Globus pallidus (tissue), 1 donor: Measurements from ENCODE around the gene TMEM179B.
A peak's percentile ranks its signal among the peaks of the same experiment; 100 is the strongest.
"Not testable (repeated sequence)": the region's sequence is repeated elsewhere in the genome, so short reads cannot be mapped to it uniquely, and the experiment has no call there.

Source experiments
- DNase-seq: peaks from one replicate; pipeline ENCODE4 v3.0.0-alpha.2; 2015; ENCODE audit warnings: low spot score

Gene TMEM179B

DNA sequence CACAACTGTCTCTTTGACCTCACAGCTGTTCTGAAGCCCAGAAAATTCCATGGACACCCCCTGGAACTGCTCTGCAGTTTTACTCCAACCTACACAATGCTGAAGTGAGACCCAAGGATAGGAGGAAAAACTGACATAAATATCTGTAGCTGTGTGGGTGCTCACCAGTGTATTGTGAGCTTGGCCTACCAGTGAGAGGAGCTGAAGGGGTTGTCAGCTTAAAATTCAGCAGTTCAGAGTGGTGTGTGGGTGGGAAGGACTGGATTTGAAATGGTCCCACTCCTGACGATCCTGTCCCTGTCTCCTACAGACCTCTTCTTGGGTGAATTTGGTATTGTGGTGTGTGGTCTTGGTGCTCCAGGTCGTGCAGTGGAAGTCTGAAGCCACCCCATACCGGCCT, 2.4 kb downstream of the TMEM179B start:
- DNase-seq = no peak

DNA sequence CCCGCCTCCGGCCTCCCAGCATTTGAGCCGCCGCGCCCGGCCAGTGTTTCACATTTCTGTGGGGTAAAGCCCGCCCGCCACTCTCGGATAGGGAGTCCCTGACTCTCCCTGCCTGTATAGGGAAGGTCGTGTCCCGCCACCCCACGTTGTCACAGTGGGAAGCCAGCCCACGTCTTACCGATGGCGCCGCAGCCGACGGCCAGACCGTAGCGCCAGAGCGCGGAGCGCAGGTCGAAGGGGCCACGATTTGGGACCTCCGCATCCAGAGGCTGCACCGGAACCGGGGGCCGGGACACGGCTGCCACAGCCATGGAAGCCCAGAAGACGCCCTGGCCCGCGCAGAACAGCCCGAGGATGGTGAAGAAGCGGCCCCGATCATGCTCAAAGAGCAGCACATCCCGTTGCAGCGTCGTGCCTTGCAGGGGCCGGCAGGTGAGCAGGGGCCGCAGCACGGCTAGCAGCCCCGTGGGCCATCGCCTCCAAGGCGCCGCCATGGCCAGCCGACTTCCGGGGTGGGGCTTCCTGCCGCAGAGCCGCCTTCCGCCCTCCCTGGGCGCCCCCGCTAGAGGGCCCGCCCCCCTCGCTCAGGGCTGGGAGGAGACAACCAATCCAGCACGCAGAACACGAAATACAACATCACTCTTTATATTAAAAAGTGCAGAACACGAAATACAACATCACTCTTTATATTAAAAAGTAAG, 4.4 kb downstream of the TMEM179B start, which contains the start of gene TMEM223:
Gene TMEM223 (minus strand): TSS at position 506 of the 701 bp plus-strand sequence. CDS start 12 bp downstream, at position 494.
- peak; percentile 85 for DNase-seq

DNA sequence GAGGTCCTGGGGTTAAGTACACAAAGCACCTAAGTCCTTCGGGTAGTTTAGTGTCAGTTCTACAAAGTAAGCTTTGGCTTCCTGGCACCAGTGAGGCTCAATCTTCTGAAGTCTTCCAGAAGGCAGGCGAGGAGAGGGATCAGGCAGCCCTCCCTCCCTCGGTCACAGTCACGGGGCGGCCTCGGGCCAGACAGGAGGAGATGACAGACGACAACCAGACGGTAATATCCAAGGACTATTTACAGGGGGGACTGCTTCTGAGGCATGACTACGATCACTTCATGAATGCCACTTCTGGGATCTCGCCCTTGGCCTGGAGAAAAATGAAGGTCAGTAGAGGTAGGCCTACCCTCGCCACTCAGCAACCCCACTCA, 5.0 kb downstream of the TMEM179B start:
- DNase-seq = no peak

DNA sequence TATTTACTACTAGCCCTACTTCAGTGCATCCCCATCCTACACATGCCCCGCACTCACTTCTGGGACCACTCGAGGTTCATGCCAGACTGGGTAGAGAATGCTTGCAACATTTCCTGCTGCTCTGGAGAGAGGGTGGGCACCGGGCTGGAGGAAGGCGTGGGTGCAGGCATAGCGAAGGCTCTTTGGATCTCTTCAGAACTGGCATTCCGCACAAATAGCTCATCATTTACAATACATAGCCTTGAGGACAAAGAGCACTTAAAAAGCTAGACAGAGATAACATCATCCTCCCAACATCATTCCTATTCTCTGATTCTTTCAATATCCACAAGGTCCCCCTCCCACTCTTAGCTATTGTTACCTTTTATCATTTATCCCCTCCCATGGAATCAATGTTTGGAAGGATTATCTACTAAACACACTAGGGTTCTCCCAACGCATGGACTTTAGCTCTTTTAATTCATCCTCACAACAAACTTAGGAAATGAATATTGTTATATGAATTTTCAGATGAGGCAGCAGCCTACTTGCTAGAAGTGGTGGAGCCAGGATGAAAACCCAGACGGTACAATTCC, 7.1 kb downstream of the TMEM179B start:
- DNase-seq = no peak

DNA sequence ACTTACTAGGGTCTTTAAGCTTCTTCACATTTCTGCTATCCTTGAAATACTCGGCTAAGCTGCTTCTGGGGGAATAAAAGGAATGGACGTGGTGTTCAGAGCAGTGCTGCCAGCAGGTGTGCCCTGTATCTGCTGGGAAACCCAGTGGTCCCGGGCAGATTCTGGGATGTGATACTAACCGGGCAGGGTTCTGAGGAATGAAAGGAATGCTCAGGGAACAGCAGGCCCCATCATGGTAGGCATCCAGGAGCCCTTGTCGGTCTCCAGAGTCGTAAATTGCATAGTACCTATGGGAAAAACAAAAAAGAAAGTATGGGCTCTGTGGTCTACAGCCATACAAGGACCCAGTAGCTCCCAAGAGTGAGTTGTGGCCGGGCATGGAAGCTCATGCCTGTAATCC, 9.1 kb downstream of the TMEM179B start:
- no peak for DNase-seq

DNA sequence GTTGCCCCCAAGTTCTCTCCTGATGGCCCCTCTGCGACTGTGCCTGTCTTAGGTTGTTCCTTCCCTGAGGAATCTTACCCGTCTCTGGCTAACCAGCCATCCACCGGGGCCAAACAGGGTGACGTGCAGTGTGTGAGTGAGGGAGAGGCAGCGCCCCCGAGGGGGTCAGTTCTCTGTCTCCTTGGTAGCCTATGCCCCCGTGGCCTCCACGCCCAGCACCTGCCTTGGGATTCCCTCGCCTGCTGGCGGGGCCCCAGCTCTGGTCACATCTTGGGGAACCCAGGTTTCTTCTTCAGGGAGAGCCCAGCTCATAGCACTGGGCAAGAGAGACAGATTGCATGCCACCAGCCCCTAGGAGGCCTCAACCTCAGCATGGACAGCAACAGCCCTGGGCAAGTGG, 12.3 kb downstream of the TMEM179B start:
- DNase-seq = no peak

DNA sequence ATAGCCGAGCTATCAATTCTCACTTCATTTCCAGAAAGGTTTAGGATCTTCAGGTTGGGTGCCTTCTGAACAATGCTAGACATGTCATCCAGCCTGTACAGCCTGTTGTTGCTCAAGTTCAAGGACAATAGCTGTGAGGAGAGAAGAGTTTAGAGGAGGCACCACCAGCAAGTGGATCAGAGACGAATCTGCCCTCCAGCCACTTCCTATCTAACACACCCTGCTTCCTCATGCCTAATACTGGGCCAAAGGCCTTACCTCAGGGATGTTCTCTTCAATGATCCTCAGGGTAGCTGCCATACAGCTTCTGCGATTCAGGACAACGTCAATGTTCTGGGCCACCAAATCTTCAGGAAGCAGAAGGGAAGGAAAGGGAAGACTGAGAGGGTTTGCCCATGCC, 13.9 kb downstream of the TMEM179B start:
- DNase-seq = no peak

DNA sequence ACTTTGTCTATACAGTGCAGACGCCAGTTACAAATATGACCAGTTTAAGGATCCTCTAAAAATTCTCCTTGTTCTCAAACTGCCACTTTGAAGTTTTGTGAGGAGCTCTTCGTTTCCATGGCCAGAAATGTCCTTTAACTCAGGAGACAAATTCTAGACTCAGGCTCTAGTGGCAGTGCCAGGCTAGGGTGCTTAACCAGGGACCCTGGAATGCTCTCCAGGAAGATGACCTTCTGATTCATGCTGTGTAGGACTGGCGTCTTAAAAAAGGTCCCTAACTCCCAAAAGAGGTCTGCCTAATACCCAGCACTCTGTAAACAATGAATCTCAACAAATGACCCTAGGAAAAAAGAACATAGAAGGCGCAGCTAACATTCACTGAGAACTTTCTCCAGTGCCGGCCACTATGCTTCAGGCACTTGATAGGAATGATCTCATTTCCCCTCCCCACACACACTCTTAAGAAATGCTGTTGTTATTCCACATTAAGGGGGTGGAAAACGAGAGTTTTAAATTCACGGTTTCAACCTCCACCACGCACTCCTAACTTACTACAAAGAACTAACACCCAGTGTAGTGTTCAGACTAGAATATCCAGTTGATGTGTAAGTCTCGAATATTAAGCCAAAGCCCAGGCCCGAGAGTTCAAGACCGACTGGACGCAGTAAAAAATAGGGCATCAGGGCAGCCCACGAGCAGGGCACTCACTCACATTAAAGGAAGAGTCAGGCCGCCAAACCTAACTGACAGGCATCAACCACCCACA, 17.3 kb downstream of the TMEM179B start:
- peak; percentile 13 for DNase-seq

DNA sequence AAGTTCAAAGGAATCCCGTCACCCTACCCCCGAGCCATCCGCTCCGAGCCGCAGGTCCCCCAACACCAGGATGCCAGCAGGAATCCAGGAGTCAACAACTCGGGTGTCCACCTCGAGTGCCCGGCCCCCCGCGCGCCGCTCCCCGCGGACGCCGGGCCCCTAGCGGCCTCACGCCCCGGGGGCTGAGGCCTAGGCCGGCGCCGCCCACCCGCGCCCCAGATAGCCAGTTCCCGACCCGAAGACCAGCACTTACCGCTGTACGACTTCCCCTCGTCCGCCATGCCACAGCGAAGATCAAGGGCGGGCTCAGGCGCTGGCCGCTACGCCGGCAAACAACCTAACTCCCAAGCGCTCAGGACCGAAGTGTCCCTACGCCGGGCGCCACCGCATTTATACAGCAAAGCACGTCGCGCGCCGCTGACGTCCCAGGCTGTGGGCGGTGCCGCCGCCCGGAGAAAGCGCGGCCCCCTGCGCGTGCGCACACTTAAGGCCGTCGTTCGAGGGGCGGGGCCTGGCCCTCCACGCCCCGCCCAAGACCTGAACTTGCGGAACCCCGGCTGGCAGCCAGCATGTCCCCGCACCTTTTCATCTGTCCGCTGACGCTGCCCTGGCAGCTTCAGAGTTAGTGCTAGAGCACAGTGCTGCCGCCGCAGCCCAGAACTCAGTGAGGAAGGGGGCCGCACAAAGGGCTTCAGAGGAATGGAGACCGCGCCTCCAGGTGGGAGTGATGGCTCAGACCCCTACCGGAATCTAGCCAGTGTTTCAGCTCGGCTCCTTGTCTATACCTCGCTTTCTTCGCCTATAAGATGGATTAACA, 18.1 kb downstream of the TMEM179B start, which contains the start of gene NXF1:
Gene NXF1 (minus strand): TSS at position 365 of the 817 bp plus-strand sequence. CDS start 84 bp downstream, at position 281.
- DNase-seq = peak; percentile 93

DNA sequence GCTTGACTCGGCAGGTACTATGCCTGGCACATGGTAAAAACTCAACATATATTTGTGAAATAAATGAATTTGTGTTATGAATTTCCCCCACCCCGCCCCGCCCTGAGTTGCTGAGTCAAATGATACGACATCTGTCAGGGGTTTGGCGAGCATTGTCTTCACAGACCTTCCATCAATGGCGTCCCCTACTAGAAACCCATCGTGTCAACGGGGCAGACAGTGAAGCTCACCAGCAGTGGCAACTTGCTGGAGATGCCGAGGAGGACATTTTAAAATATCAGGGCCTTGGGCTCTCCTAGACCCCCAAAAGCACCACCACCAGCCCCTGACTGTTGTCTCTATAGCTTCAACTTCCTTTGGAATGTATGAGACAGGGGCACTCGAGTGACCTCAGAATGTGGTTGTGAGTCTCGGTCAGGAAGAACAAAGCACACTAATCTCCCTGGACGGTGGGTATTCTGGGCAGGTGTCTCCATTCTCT, 18.8 kb downstream of the TMEM179B start:
- no peak for DNase-seq

DNA sequence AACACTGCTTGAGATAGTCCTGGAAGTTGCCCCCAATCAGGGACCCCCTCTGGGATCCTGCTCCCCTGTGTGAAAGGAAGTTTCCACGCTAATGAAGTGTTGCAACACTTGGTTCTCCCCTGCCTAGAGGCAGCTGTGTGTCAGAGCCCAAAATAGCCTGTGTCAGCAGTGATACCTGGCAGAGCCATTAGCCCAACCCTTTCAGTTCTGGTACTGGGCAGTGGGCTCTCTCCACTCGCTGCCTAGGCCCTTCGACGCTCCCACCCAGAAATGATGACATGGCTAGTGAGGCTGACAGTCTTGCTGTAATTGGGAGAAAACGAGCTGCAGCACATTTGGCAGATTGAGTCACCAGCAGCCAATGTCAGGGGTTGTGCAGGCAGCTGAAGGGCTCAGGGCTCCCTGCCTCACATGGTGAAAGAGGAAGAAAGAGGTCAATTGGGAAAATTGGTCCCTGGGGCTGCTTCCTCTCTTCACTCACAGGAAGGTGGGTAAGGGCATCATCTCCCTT, 19.5 kb downstream of the TMEM179B start:
- DNase-seq = peak; percentile 18

DNA sequence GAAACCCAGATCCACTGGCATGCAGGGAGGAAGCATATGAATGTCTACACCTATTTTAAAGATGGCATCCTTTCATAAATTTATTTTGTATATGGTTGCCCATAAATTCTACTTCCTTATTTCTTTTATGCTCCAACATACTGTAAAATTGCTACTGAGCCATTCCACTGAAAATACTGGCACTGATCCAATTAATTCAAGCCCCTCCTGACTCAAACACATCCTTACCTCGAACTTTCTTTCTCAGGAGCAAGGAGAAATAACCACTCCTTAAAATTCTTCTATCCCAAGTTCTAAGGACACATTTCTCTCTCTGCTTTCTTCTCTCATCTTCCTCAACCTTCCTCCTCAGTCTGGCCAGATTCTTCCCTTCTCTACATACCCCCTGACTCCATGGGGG, 23.5 kb downstream of the TMEM179B start:
- DNase-seq = no peak

DNA sequence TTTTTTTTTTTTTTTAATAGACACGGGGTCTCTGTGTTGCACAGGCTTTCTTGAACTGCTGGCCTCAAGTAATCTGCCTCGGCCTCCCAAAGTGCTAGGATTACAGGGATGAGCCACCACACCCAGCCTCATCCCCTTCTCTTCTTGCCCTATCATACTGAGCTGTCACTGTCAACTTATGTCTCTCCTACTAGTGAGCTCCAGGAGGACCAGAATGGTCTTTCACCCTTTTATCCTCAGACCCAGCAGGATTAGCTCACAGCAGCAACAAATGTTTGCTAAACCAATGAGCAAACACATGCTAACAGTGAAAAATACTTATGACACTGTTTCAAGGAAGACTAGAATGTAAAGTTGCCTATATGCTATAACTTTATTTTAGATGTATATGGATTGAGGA, 24.5 kb downstream of the TMEM179B start:
- no peak for DNase-seq

DNA sequence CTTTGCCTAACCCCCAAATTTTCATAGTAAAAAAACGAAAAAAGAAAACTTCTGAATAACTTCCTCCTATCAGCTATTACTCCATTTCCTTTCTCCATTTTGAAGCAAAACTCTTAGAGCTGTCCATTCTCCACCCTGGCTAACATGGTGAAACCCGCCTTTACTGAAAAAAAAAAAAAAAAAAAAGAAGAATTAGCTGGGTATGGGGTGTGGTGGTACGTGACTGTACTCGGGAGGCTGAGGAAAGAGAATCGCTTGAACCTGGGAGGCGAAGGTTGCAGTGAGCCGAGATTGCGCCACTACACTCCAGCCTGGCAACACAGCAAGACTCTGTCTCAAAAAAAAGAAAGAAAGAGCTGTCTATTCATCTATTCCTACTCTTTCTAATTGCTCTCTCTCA, 29.4 kb downstream of the TMEM179B start:
- no peak for DNase-seq

DNA sequence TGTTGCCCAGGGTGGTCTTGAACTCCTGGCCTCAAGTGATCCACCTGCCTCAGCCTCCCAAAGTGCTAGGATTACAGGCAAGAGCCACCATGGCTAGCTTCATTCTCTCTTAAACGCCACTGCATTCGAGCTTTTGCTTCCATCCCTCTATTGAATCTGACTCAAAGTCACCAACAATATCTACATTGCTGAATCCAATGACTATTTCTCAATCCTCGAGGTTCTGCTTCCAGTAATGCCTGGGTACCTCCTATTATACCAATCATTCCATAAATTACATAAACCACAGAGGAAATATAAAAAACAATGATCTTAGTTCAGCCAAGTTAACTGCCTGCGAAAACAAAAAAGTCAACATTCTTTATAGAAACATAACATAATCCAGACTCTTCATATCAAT, 29.9 kb downstream of the TMEM179B start:
- DNase-seq = no peak

DNA sequence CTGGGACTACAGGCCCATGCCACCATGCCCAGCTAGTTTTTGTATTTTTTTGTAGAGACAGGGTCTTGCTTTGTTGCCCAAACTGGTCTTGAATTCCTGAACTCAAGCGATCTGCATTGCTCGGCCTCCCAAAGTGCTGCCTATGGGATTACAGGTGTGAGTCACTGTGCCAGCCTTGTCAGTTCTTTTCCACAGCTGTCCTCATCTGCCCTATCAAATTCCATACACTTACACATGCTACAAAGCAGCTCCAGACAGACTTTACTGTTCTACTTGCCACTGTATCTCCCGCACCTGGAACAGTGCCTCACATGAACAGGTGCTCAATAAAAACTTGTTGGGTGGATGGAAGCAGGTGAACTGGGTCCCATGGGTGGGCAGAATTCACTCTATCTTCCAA, 36.5 kb downstream of the TMEM179B start:
- DNase-seq = no peak

DNA sequence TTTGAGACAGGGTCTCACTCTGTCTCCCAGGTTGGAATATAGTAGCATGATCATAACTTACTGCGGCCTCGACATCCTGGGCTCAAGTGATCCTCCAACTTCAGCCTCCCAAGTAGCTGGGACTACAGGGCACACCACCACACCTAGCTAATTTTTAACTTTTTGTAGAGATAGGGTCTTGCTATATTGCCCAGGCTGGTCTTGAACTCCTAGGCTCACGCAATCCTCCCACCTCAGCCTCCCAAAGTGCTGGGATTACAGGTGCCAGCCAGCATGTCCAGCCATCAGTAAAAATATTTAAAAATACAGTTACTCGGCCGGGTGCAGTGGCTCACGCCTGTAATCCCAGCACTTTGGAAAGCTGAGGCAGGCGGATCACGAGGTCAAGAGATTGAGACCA, 40.9 kb downstream of the TMEM179B start:
- not testable (repeated sequence) for DNase-seq

DNA sequence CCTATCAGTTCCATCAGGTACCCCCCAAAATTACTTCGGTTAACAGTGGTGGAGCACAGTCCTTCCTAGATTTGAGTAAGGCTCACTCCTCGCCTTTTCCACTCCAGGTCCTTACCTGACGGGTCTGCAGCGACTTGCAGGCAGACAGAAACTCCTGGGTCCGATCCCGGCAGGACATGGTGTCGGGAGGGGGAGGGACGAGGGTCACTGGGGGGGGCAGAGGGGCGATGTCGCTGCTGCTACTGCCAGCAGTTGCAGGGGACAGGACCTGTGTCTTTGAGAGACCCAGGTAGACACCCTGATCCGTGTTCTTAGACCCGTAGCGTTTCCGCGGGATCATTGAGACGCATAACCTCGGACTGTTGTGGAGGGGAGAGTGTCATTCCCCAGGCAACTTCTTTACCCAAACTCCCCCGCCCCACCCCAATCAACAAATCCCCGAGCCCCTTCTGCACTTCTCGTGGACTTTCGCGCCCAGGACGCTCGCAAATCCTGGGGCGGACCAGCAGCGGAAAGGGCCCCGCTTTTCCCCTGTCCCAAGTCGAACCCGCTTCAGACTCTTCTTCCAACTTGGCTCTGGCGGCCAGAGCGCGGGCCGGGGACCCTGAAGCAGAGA, 43.8 kb downstream of the TMEM179B start:
- no peak for DNase-seq

DNA sequence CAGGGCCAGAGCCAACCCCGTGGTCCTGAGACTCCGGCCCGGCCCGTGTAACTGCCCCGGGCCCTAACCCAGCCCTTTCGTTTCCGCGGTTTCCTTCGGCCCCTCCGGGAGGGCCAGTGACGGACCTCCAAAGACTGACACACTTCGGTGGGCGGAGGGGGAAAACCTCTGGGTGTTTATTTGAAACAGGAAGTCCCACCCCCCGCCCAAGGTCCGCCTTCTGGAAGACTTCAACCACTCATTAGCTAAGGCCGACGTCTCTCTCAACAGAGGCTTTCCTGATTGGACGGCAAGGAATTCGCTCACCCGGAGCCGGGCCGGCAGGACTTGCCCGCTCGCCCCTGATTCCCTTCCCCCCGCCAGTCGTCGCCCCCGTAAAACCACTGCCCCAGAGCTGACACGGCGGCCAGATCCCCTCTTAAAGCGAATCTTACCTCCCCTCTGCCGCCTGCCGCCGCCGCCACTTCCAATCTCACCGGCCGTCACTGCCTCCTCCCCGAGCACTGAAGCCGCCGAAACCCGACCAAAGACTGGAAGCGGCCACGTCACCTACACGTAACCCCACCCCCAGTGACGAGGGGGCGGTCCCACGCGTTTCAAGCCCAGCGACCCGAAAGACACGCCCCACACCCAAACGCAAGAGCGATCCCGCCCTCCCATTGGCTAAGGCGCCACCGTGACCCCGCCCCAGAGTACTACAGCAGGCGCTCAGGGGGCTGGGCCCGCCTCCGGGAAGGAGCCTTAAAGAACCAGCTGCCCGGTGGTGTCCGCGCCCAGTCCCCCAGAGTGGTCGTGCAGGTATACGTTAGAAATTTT, 44.5 kb downstream of the TMEM179B start, which contains the start of gene STX5:
Gene STX5 (minus strand): TSS at position 532 of the 816 bp plus-strand sequence. CDS start 808 bp downstream, outside the sequence.
- DNase-seq = peak; percentile 99
